ENCODE measurements around the gene BZW1.

- no peak for TF ChIP-seq POLR2A (IDR thresholded peaks at IDR 0.05; ENCODE audit: low read depth, low read length)
- no peak for TF ChIP-seq CTCF (conservative IDR thresholded peaks at IDR 0.05; ENCODE audit: low read depth, low read length)
- no peak for TF ChIP-seq MXI1 (IDR thresholded peaks at IDR 0.05; ENCODE audit: borderline replicate concordance, low read depth, low read length)
- TF ChIP-seq MAFK (IDR thresholded peaks at IDR 0.05; ENCODE audit: low read depth, low read length) = no peak
- TF ChIP-seq USF2 (IDR thresholded peaks at IDR 0.05; ENCODE audit: low read depth, low read length) = no peak
- TF ChIP-seq RFX5 (IDR thresholded peaks at IDR 0.05; ENCODE audit: low read depth, low read length) = no peak
Measured at GRCh38 chr2:200852605-200853004, 40.9 kb downstream of the BZW1 start.
